RWPE1 (cell line): ENCODE measurements around the gene LRIG3.

Experiments
- CTCF ChIA-PET: fragments of 350-600 bp; sonication (Branson Sonifier 250); formaldehyde crosslinking; extraction: SDS; loops from one replicate; lab custom pipeline; 2021; lab: Yijun Ruan, JAX
- POLR2A ChIA-PET: fragments of 400-600 bp; formaldehyde crosslinking; extraction: SDS; loops from one replicate; lab custom pipeline; 2020; ENCODE audit warnings: antibody characterized with exemption; ENCODE audit not compliant: low non-redundant PET; lab: Yijun Ruan, JAX
- DNase-seq: peaks from one replicate; pipeline ENCODE4 v3.0.0; 2012; ENCODE audit warnings: low spot score
- H3K27ac ChIP-seq: fragments of 450-650 bp; 2 replicates; pipeline ENCODE4 v1.5.1; 2017
- CTCF ChIP-seq: fragments of 450-650 bp; conservative IDR thresholded peaks from 2 replicates; pipeline ENCODE4 v1.5.1; 2017; ENCODE audit warnings: low read depth, mild to moderate bottlenecking

The LRIG3 gene

GRCh38 chr12:58844161-58844560, 76.1 kb downstream of the LRIG3 start:
- ChIA-PET CTCF (no interaction called here), POLR2A (no interaction called here)
- no peak for DNase-seq
- no peak overlapping the region for H3K27ac ChIP-seq
- no peak for TF ChIP-seq CTCF

- ChIA-PET CTCF (interaction anchor here (0.5 kb wide), 1 partner anchor 383 kb away, joined by 4 read pairs; no protein-coding TSS in a partner anchor), POLR2A (no interaction called here)
- no peak for DNase-seq
- no peak for TF ChIP-seq CTCF
- H3K27ac ChIP-seq = no peak overlapping the region
These were observed 79.1 kb downstream of the LRIG3 start for GRCh38 chr12:58841058-58841798.

- no peak for TF ChIP-seq CTCF
- DNase-seq = no peak
- H3K27ac ChIP-seq = no peak overlapping the region
- ChIA-PET POLR2A (no interaction called here), CTCF (interaction anchor here (0.6 kb wide), 1 partner anchor 760 kb away, joined by 3 read pairs; no protein-coding TSS in a partner anchor)
These were observed 86.5 kb downstream of the LRIG3 start for GRCh38 chr12:58833853-58834252.

GRCh38 chr12:58832920-58833319, 87.4 kb downstream of the LRIG3 start:
- DNase-seq = no peak
- CTCF ChIA-PET = no interaction called here
- POLR2A ChIA-PET = no interaction called here
- TF ChIP-seq CTCF = no peak
- H3K27ac ChIP-seq = no peak overlapping the region
